ENCODE results near the gene LRMDA.

The LRMDA gene

DNA sequence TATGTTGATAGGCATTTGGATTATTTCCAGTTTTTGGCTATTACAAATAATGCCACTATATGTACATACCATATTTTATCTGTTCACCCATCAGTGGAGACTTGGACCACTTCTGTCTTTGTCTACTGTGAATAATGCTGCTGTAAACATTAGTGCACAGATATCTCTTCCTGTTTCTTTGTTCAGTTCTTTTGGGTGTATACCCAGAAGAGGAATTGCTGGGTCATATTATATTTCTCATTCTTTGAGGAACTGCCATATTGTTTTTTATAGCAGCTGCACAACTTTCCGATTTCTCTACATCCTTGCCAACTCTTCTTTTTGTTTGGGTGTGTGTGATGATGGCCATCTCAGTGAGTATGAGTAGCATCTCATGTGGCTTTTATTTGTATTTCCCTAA, 218.0 kb downstream of the LRMDA start:
- Histone ChIP-seq H3K36me3 (ENCODE audit: insufficient read depth, low read length) (no peaks in the 10 kb centered on the region), H2AFZ (ENCODE audit: low read depth, low read length) (no peak overlapping the region), H3K9me3 (ENCODE audit: insufficient read depth, low read length, severe bottlenecking) (no peaks in the 10 kb centered on the region), H3K27me3 (ENCODE audit: insufficient read depth, low read length, poor library complexity) (peaks cover 6% of the 10 kb centered on the region), H3K79me2 (ENCODE audit: insufficient read depth, low read length) (no peaks in the 10 kb centered on the region), H3K27ac (ENCODE audit: low read length) (no peak overlapping the region), H3K4me2 (ENCODE audit: insufficient read depth, low read length) (no peak overlapping the region), H3K9ac (ENCODE audit: low read depth, low read length) (no peak overlapping the region), H3K4me3 (ENCODE audit: low read depth in 1 of 2, low read length in 2 of 2) (no peak overlapping the region), H3K4me1 (ENCODE audit: insufficient read depth, low read length) (no peaks in the 10 kb centered on the region), H4K20me1 (ENCODE audit: insufficient read depth, low read length) (no peaks in the 10 kb centered on the region)
- DNase-seq, result no peak
- no peak for TF ChIP-seq EZH2 (IDR thresholded peaks at IDR 0.05; ENCODE audit: borderline replicate concordance, low read depth, low read length, severe bottlenecking)
- TF ChIP-seq, protein P1, sequence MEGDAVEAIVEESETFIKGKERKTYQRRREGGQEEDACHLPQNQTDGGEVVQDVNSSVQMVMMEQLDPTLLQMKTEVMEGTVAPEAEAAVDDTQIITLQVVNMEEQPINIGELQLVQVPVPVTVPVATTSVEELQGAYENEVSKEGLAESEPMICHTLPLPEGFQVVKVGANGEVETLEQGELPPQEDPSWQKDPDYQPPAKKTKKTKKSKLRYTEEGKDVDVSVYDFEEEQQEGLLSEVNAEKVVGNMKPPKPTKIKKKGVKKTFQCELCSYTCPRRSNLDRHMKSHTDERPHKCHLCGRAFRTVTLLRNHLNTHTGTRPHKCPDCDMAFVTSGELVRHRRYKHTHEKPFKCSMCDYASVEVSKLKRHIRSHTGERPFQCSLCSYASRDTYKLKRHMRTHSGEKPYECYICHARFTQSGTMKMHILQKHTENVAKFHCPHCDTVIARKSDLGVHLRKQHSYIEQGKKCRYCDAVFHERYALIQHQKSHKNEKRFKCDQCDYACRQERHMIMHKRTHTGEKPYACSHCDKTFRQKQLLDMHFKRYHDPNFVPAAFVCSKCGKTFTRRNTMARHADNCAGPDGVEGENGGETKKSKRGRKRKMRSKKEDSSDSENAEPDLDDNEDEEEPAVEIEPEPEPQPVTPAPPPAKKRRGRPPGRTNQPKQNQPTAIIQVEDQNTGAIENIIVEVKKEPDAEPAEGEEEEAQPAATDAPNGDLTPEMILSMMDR (IDR thresholded peaks at IDR 0.05; ENCODE audit: borderline replicate concordance, extremely low read depth, low read length, poor library complexity, severe bottlenecking), result no peak
- ATAC-seq (ENCODE audit: insufficient read depth, low read depth), result no peak

DNA sequence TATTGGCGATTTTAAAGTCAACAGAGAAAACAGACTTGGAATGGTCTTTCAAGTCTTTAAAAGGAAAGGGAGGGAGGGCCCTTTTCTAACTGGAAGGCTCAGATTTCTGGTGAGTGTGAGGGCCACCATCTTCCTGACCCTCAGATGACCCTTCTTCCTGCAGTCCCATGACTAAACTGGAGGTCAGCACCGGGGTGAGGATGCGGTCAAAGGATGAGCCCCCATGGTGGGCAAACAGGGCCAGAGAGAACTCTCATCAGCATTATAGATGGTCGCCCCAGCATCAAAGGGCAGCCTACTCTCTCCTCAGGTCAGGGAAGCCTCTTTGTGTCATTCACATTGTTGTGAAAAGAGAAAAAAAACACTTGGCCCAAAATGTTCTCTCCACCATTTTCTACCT, 219.2 kb downstream of the LRMDA start:
- Histone ChIP-seq H3K9ac (ENCODE audit: low read depth, low read length) (no peak overlapping the region), H3K36me3 (ENCODE audit: insufficient read depth, low read length) (no peaks in the 10 kb centered on the region), H3K4me1 (ENCODE audit: insufficient read depth, low read length) (no peaks in the 10 kb centered on the region), H3K9me3 (ENCODE audit: insufficient read depth, low read length, severe bottlenecking) (no peaks in the 10 kb centered on the region), H3K79me2 (ENCODE audit: insufficient read depth, low read length) (no peaks in the 10 kb centered on the region), H2AFZ (ENCODE audit: low read depth, low read length) (no peak overlapping the region), H3K4me2 (ENCODE audit: insufficient read depth, low read length) (no peak overlapping the region), H3K4me3 (ENCODE audit: low read depth in 1 of 2, low read length in 2 of 2) (no peak overlapping the region), H3K27me3 (ENCODE audit: insufficient read depth, low read length, poor library complexity) (peaks cover 6% of the 10 kb centered on the region), H3K27ac (ENCODE audit: low read length) (no peak overlapping the region), H4K20me1 (ENCODE audit: insufficient read depth, low read length) (no peaks in the 10 kb centered on the region)
- TF ChIP-seq, protein P1 (IDR thresholded peaks at IDR 0.05; ENCODE audit: borderline replicate concordance, extremely low read depth, low read length, poor library complexity, severe bottlenecking), result no peak
- TF ChIP-seq EZH2 (IDR thresholded peaks at IDR 0.05; ENCODE audit: borderline replicate concordance, low read depth, low read length, severe bottlenecking), result no peak
- ATAC-seq (ENCODE audit: insufficient read depth, low read depth) (no peak), DNase-seq (no peak)

DNA sequence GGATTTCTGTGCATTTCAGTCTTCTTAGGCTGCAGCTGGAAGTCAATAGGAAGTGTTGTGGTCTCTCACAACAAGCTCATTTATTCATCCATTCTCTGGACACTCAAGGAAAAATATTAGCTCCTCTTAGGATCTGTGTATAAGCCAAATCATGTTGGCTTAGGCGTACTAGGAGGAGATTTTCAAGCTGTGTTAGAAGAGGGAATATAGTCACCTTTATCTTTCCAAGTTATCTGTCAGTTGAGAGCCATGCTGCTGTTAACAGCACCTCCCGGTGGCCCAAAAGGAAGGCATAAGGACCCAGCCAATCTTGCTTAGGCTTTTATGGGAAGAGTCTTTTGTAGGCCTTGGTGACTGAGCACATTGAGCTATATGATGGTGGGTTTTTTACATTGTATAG, 220.0 kb downstream of the LRMDA start:
- no peak overlapping the region for H3K27ac ChIP-seq (ENCODE audit: low read length)
- ATAC-seq (ENCODE audit: insufficient read depth, low read depth) (no peak), DNase-seq (no peak)
- no peaks in the 10 kb centered on the region for H4K20me1 ChIP-seq (ENCODE audit: insufficient read depth, low read length)
- H3K4me2 ChIP-seq (ENCODE audit: insufficient read depth, low read length), result no peak overlapping the region
- H3K4me3 ChIP-seq (ENCODE audit: low read depth in 1 of 2, low read length in 2 of 2), result no peak overlapping the region
- no peaks in the 10 kb centered on the region for H3K36me3 ChIP-seq (ENCODE audit: insufficient read depth, low read length)
- no peak for TF ChIP-seq EZH2 (IDR thresholded peaks at IDR 0.05; ENCODE audit: borderline replicate concordance, low read depth, low read length, severe bottlenecking)
- TF ChIP-seq, protein P1 (IDR thresholded peaks at IDR 0.05; ENCODE audit: borderline replicate concordance, extremely low read depth, low read length, poor library complexity, severe bottlenecking), result peak; percentile 16
- no peaks in the 10 kb centered on the region for H3K9me3 ChIP-seq (ENCODE audit: insufficient read depth, low read length, severe bottlenecking)
- peaks cover 6% of the 10 kb centered on the region for H3K27me3 ChIP-seq (ENCODE audit: insufficient read depth, low read length, poor library complexity)
- H2AFZ ChIP-seq (ENCODE audit: low read depth, low read length), result no peak overlapping the region
- H3K9ac ChIP-seq (ENCODE audit: low read depth, low read length), result no peak overlapping the region
- no peaks in the 10 kb centered on the region for H3K79me2 ChIP-seq (ENCODE audit: insufficient read depth, low read length)
- H3K4me1 ChIP-seq (ENCODE audit: insufficient read depth, low read length), result no peaks in the 10 kb centered on the region

Measured in DND-41 (cell line).